Esophagus muscularis mucosa (tissue), 4 donors: Measurements from ENCODE around the gene STARD7. TPM values are rescaled to one million over a fixed set of nuclear protein-coding genes. Genes with fewer than 3 reads are reported as not detected.
"Not testable (repeated sequence)": the region's sequence is repeated elsewhere in the genome, so short reads cannot be mapped to it uniquely, and the experiment has no call there.

Source experiments
- DNase-seq: peaks from one replicate; pipeline ENCODE4 v3.0.0-alpha.2; 2017; ENCODE audit errors: extremely low spot score
- H3K27ac ChIP-seq, 4 donors: fragments of 200-600 bp; sonication (generic); replicated peaks in 1 of 4; 1 replicate in 3 of 4; 2 replicates in 1 of 4; pipeline ENCODE4 v1.5.1; 2016 to 2019; ENCODE audit warnings: mild to moderate bottlenecking in 1 of 4
- H3K27me3 ChIP-seq, 4 donors: fragments of 200-600 bp; sonication (generic); one replicate each; pipeline versions ENCODE4 v1.5.1 to v1.6.0; 2016 to 2019
- H3K36me3 ChIP-seq, 4 donors: fragments of 200-600 bp; sonication (generic); one replicate each; pipeline ENCODE4 v1.5.1; 2016 to 2019
- H3K4me1 ChIP-seq, 4 donors: fragments of 200-600 bp; sonication (generic); one replicate each; pipeline ENCODE4 v1.5.1; 2016 to 2019
- H3K4me3 ChIP-seq, 4 donors: fragments of 200-600 bp; sonication (generic); 1 replicate in 2 of 4; 2 replicates in 2 of 4; pipeline ENCODE4 v1.5.1; 2016 to 2019; ENCODE audit warnings: mild to moderate bottlenecking in 4 of 4, moderate library complexity in 1 of 4
- H3K9me3 ChIP-seq, 4 donors: fragments of 200-600 bp; sonication (generic); 1 replicate in 3 of 4; 2 replicates in 1 of 4; pipeline ENCODE4 v1.5.1; 2016 to 2019
- EP300 ChIP-seq: sonication (generic); formaldehyde crosslinking; IDR thresholded peaks from one replicate; pipeline ENCODE4 v1.6.1; 2017; ENCODE audit warnings: antibody characterized with exemption
- POLR2A ChIP-seq: fragments of 450-650 bp; IDR thresholded peaks from one replicate; pipeline ENCODE4 v1.6.1; 2017; ENCODE audit warnings: antibody characterized with exemption, moderate library complexity, mild to moderate bottlenecking, low read depth
- POLR2AphosphoS5 ChIP-seq, 2 donors: sonication (generic); formaldehyde crosslinking; IDR thresholded peaks; one replicate each; pipeline ENCODE4 v1.6.1; 2017; ENCODE audit warnings: antibody characterized with exemption in 2 of 2
- WGBS: methylation state at CpG from one replicate; pipeline ENCODE4 v1.1.5; 2018; 5-methylcytosine and 5-hydroxymethylcytosine counted together
- intact Hi-C: fragments of 100-400 bp; cut with DNase I; formaldehyde crosslinking; loops from one replicate; pipeline ENCODE4 v1.15.1; 2023
- total RNA-seq, 4 donors: library from RNA; depleted of rRNA; stranded (reverse); fragments of >200 nt; gene quantifications; one replicate each; pipeline versions ENCODE4 v1.1.0 to v1.2.1, GENCODE V29; 2016
- TF ChIP-seq, protein P1 (sequence below), 3 experiments: fragments of 200-600 bp in 2 of 3; fragments of 450-650 bp in 1 of 3; sonication (generic) in 2 of 3; IDR thresholded peaks; one replicate each; pipeline ENCODE4 v1.5.1; 2017 to 2019; ENCODE audit warnings: antibody characterized with exemption in 3 of 3, mild to moderate bottlenecking in 2 of 3, moderate library complexity in 1 of 3

Gene STARD7
- total RNA-seq, 4 donors from 2014 or later: 85.0 to 110 (median 92.2) TPM

DNA sequence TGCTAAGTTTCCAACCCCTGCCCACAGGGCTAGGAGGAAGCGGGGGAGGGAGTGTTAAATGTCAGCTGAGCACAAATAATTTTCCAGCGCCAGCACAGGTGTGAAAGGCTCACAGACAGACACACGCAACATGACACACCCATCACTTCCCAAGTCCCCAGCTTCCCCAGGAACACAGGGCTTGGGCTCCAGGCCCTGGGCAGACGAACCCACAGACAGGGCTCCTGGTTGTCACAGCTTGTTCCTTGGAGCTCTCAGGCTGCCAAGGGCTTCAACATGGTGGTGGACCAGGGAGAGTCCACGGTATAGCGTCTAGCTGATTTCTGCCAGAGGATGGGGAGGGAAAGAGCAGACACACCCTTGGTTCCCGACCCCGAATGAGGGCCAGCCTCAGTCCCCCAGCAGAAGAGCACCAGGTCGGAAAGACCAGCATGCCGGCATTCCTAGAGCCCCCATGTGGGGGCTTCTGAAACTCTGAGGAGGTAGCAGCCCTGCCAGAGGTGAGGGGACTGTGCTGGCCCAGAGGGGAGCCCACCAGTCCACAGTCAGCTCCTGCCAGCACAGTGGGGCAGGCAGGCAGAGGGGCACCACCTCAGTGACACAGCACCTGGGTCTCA, 65.3 kb downstream of the STARD7 start:
- no peak overlapping the region for H3K27ac ChIP-seq
- H3K9me3 ChIP-seq: no peaks in the 10 kb centered on the region
- intact Hi-C loops: no loop called here
- 91% methylated on average over 8 of the region's 10 CpGs for WGBS
- TF ChIP-seq POLR2A: no peak
- TF ChIP-seq, protein P1, sequence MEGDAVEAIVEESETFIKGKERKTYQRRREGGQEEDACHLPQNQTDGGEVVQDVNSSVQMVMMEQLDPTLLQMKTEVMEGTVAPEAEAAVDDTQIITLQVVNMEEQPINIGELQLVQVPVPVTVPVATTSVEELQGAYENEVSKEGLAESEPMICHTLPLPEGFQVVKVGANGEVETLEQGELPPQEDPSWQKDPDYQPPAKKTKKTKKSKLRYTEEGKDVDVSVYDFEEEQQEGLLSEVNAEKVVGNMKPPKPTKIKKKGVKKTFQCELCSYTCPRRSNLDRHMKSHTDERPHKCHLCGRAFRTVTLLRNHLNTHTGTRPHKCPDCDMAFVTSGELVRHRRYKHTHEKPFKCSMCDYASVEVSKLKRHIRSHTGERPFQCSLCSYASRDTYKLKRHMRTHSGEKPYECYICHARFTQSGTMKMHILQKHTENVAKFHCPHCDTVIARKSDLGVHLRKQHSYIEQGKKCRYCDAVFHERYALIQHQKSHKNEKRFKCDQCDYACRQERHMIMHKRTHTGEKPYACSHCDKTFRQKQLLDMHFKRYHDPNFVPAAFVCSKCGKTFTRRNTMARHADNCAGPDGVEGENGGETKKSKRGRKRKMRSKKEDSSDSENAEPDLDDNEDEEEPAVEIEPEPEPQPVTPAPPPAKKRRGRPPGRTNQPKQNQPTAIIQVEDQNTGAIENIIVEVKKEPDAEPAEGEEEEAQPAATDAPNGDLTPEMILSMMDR (IDR thresholded peaks at IDR 0.05): no peak
- TF ChIP-seq POLR2AphosphoS5 (IDR thresholded peaks at IDR 0.05): no peak
- TF ChIP-seq EP300: no peak
- peak overlapping the region in 2 of 4 donors; percentile 65 to 70 for H3K4me3 ChIP-seq
- no peak for DNase-seq
- no peaks in the 10 kb centered on the region for H3K36me3 ChIP-seq
- peaks cover 0 to 4% (median 0%) of the 10 kb centered on the region in 4 donors for H3K27me3 ChIP-seq
- H3K4me1 ChIP-seq: peaks cover 25 to 43% (median 41%) of the 10 kb centered on the region in 4 donors

DNA sequence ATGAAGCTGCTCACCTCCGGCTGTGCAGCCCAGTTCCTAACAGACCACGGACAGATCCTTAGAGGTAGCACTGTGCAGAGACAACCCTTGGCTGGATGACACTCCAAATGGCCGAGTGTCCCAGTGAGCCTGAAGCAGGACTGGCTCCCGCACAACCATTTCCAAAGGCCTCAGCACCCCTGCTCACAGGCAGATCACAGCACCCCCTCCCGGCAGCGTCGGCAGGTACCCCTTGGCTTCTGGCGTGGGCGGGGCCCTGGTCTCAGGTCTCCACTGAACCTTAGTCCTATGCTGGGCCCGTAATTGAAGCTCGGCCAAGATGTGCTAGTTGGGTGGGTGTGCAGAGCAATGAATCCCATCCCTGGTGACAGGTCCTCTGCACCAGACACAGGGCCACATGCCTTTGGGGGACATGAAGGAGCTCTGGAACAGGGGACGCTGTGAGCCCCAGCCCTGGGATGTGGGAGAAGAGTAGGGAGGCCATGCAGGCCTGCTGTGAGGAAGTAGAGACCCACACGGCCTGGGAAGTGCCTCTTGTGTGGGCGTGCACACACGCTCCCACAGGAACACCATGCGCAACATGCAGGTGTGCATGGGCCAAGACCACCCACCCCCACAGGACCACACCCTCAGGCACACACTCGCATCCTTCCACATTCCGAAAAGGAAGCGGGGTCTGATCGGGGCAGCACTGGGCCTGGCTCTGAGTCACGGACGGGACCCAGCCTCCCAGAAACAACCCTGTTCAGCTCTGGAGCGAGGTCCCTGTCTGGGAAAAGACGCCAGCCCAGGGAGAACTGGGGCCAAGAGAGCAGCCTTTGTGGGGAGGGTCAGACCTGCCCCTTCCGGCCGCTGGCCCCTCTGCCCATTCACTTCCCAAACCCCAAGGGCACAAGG, 66.2 kb downstream of the STARD7 start:
- Histone ChIP-seq H3K4me1 (peaks cover 21 to 34% (median 32%) of the 10 kb centered on the region in 4 donors), H3K27me3 (peaks cover 0 to 12% (median 0%) of the 10 kb centered on the region in 4 donors), H3K27ac (no peak overlapping the region), H3K4me3 (no peak overlapping the region), H3K9me3 (no peaks in the 10 kb centered on the region), H3K36me3 (no peaks in the 10 kb centered on the region)
- intact Hi-C loops: no loop called here
- 84% methylated on average over 15 of the region's 26 CpGs for WGBS
- no peak for TF ChIP-seq POLR2AphosphoS5 (IDR thresholded peaks at IDR 0.05)
- no peak for TF ChIP-seq POLR2A
- TF ChIP-seq EP300: no peak
- TF ChIP-seq, protein P1 (IDR thresholded peaks at IDR 0.05): no peak
- DNase-seq: no peak

DNA sequence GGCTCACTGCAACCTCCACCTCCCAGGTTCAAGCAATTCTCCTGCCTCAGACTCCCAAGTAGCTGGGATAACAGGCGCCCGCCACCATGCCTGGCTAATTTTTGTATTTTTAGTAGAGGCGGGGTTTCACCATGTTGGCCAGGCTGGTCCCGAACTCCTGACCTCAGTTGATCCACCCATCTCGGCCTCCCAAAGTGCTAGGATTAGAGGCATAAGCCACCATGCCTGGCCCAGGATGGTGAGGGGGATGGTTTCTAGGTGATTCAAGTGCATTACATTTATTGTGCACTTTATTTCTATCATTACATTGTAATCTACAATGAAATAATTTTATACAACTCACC, 67.0 kb downstream of the STARD7 start:
- H3K9me3 ChIP-seq, H3K36me3 ChIP-seq, H3K4me3 ChIP-seq, H3K27ac ChIP-seq, intact Hi-C loops, DNase-seq: not testable (repeated sequence)
- Histone ChIP-seq H3K27me3 (peaks cover 0 to 19% (median 0%) of the 10 kb centered on the region in 4 donors), H3K4me1 (peaks cover 21 to 26% (median 26%) of the 10 kb centered on the region in 4 donors)
- WGBS: 96% methylated on average over 5 of the region's 5 CpGs

DNA sequence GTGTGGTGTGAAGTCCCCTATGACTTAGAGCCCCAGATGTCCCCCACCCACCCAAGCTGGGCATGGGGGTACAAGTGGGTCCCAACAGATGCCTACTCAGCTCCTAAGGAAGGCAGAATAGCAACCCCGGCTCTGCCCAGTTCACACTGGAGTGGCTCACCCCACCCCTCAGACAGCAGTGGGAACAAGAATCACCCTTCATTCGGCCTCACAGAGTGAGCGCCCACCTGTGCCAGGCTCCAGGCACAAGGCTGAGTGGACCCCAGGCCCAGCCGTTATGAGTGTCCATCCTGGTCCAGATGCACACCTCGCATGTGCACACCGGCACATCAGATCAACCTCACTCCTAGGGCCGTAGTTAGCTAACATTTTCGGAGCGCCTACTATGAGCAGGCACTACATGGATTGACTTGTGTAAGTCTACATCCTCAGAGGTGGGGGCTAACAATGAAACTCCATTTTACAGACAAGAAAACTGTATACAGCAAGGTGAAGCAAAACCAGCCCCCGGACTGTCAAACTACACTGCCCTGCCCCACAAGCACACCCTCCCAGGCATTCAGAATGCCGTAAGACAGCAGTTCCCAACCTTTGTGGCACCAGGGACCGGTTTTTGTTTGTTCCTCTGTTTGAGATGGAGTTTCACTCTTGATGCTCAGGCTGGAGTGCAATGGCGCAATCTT, 67.5 kb downstream of the STARD7 start:
- intact Hi-C loops: no loop called here
- no peak for DNase-seq
- TF ChIP-seq POLR2A: no peak
- TF ChIP-seq, protein P1 (IDR thresholded peaks at IDR 0.05): no peak
- TF ChIP-seq EP300: no peak
- H3K4me1 ChIP-seq: peaks cover 16 to 23% (median 21%) of the 10 kb centered on the region in 4 donors
- no peaks in the 10 kb centered on the region for H3K9me3 ChIP-seq
- no peaks in the 10 kb centered on the region for H3K36me3 ChIP-seq
- WGBS: 89% methylated on average over 12 of the region's 13 CpGs
- no peak overlapping the region for H3K27ac ChIP-seq
- H3K27me3 ChIP-seq: peaks cover 0 to 24% (median 0%) of the 10 kb centered on the region in 4 donors
- H3K4me3 ChIP-seq: no peak overlapping the region
